ENCODE data around the gene POLD3. TPM values are rescaled to one million over a fixed set of nuclear protein-coding genes. Genes with fewer than 3 reads are reported as not detected.

Gene POLD3
- total and polyA plus RNA-seq, 2 of the 8 experiments (the other 6 are each of a cell fraction or from before 2014, with no cell fraction given): 18.1 to 29.3 TPM

DNA sequence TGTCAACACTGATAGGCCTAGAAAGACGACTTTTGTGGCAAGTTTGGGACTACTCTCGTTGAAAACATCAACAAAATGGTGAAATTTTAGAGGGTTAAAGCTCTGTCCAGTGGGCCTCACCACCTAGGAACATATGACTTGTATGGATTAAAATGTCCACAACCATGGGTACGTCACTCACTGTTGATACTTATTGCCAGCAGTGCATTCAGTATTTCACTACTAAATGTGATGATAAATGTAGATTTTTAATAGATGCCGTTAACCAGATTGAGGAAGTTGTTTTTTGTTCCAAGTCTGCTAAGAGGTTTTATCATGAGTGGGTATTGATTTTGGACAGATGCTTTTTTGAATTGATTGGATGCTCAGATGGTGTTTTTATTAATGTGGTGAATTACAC is 33.7 kb downstream of the POLD3 start (continued):
- no peak for TF ChIP-seq ATF3 (IDR thresholded peaks at IDR 0.05; ENCODE audit: insufficient read depth, low read depth, low read length)
- TF ChIP-seq EZH2 (IDR thresholded peaks at IDR 0.05; ENCODE audit: low read depth, low read length, severe bottlenecking): no peak
- TF ChIP-seq SIRT6 (IDR thresholded peaks at IDR 0.05; ENCODE audit: low read length): no peak
